ENCODE data around the gene KRTAP21-2. TPM values are rescaled to one million over a fixed set of nuclear protein-coding genes. Genes with fewer than 3 reads are reported as not detected.
"Not testable (repeated sequence)": the region's sequence is repeated elsewhere in the genome, so short reads cannot be mapped to it uniquely, and the experiment has no call there.

The KRTAP21-2 gene
- not detected in 2 replicates for total RNA-seq

DNA sequence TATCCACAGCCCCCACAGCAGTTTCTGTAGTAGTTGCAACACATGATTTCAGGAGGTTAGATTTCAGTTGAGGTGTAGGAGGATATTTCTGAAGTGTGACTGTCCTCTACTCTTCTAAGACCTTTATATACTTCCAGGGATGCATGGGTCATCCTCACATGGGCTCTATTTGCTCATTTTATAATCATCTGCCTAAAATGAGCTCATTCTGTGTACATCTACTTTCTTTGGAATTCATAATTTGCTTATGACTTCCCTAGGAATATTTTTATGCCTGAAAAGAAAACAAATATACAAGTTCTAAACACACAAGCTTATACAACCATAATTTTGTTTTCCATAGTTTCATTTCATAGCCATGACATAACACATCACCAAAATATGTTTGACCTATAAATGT lies at the start of gene KRTAP21-2:
TSS of gene KRTAP21-2 (minus strand) at position 101 of the 400 bp plus-strand sequence. CDS start at position 44, 57 bp downstream.
- DNase-seq (ENCODE audit: extremely low read depth, low read depth, low spot score): no peak

DNA sequence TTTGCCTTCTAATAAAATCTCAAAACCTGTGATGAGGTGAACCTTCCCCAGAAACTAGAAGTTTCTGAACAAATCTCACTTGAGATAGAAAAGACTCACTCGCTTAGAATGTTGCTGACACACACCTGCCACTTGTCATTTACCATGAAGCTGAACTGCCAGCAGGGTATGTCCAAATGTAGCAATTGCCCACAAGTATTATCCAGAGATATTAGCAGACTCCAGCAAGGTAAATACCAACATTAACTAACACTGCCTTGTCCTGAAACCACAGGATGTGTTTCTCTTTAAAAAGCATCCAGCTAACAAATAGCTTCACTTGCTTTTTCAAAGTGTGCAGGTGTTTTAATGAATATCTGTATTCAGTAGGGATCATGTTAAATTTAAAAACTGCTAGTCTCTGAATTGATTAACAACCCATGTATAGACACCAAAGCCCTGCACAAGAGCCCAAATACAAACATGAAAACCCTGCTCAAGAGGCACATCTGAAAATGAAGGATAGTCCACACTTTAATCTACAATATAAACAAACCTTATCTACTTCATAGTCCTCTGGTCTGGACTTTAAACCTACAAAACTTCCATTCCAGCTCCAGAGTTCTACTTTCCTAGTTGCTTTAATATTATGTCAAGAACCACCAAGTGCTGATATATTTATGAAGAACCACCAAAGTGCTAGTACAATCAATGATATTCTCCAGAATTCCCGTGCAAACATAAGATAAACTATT lies 46.7 kb upstream of the KRTAP21-2 start:
- no peak for DNase-seq (ENCODE audit: extremely low read depth, low read depth, low spot score)

DNA sequence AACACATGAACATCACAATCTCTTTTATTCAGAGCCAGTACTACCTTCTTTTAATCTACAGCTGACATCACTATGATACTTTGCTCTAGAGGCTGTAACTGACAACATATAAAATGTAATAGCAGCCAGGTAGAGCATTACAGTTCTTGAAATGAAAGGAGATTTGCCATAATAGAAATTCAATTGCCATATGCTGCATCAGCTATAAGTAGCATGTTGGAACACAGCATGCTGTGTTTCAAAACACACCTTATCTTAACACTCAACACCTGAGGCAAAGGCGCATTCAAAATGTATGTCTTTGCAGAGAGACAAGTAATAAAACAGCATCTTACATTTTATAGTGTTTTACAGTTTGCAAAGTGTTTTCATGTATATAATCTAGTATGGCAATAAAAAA lies 32.2 kb upstream of the KRTAP21-2 start:
- no peak for DNase-seq (ENCODE audit: extremely low read depth, low read depth, low spot score)

DNA sequence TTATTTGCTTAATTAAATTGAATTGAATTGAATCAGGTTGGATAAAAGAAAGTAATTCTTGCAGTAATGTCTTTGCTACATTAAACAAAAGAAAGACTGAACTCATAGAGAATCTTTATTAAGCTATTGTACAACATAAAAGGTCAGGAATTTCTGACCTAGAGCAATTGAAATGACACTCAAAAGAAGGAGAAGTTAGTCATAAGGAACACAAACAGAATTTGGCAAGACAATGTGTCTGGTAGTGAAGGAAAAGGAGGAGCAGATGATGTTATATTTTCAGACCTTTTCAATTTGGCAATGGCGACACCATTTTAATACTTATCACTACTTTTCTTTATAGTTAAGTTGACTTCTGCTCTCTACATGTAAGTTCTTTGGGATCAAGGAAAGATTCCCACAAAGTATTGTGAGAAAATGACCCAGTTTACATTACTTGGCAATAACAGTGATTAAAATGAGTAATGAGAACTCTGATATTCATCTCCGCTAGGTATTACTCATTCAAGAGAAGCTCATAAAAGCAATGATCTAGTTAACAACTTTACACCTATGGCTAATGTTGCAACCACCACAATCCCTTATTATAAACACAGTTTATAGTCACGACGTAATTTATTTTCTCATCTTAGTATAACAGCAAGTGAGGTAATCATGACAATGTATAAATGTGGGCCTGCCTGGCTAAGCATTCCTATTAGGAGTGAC lies 22.8 kb upstream of the KRTAP21-2 start:
- no peak for DNase-seq (ENCODE audit: extremely low read depth, low read depth, low spot score)

DNA sequence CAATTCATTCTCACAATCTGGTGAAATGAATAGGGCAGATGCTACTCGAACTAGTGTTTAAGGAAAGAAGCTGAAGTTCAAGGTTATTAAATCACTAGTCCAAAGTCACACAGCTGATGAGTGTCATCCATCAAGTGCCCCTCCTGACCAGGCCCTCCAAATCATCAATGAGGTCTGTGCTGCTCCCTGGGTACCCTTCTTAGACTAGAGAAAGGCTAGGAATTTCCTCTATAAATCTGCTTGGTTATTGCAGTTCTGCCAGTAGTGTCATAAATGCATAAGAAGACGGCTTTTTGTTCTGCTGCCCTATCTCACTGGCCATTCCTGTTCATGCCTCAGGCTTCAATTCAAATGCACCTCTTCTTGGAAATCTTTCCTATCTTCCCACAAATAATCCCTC lies 13.7 kb upstream of the KRTAP21-2 start:
- DNase-seq (ENCODE audit: extremely low read depth, low read depth, low spot score): no peak

DNA sequence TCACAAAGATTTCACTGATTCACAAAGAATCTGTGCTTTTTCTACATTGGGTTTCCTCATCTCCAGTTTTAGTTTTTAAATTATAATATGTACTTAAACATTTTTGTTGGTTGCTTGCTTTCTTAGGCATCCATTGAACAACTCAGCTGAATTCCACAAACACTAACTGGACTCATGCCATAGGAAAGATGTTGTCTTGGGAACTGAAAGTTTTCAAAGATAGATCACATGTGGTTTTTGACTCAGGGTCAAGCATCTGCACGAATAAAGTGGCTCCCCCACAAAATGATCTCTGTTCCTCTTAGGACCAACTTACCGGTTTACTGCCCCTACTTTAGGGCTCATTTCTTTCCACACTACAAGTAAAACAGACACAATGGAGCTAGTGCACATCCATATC lies 11.2 kb upstream of the KRTAP21-2 start:
- no peak for DNase-seq (ENCODE audit: extremely low read depth, low read depth, low spot score)

DNA sequence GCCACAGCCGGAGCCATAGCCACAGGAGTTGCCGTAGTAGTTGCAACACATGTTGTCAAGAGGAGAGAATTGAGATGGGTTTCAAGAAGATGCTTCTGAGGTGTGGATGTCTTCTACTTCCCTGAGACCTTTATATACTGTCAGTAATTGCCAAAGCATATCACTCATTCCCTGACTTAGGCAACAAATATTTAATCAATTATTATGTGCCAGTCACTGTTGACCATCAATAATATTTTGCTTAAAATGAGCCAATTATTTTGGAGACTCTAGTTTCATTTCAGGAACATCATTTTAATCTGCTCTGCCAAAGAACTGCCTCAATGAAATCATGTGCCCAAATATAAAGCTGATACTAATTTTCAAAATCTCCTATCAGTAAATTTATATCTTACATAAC lies 8.3 kb upstream of the KRTAP21-2 start, which contains the start of gene KRTAP21-1:
TSS of gene KRTAP21-1 (minus strand) at position 101 of the 400 bp plus-strand sequence. CDS start at position 51, 50 bp downstream.
- not testable (repeated sequence) for DNase-seq (ENCODE audit: extremely low read depth, low read depth, low spot score)

DNA sequence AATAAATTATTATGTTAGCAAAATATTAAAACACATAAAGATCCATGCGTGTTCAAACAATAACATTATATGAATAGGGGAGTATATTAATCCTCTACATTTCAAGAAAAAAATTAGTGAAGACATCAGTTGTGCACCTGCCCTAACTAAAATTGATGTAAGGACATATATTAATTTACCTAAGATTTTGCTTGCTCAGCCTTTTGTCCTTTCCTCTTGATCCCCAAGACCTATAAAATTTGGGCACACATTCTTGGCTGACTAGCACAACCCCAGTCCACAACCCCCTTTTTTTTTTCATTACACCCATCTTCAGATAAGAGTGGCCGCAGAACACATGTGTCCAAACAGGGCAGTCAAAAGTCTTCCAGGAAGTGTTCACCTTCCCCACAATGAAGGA lies 6.6 kb downstream of the KRTAP21-2 start:
- no peak for DNase-seq (ENCODE audit: extremely low read depth, low read depth, low spot score)

DNA sequence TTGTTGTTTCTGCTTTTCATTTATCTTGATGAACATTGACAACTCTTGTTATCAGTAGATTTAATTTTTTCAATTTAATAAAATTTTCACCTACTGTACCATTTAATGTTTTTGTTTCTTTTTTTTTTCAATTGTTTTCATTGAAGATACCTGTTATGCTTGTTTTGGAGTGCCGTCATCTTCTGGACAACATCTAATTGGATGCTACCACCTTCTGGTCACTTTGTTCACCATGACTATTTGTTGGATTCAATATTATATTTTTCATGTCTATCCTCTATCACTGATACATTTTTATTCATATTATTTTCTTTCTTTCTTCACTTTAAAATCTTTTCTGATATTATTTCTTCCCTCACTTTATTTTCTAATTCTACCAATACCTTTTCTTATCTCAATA lies 14.0 kb downstream of the KRTAP21-2 start:
- DNase-seq (ENCODE audit: extremely low read depth, low read depth, low spot score): no peak

DNA sequence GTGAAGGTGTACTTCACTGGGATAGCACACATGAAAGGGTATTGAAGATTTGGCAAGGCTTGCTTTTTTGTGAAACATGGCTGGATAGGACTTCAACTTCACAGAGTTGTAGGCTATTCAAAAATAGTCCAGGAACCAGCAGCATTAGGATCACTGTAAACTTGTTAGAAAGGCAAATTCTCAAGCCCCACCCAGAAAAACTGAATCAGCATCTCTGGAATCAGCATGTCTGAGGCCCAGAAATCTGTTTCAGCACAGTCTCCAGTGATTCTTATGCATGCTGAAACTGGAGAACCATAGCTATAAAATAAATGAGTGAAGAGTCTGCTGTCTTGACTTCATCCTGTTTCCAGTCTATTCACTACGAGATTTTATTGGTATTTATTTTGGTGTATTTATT lies 20.3 kb downstream of the KRTAP21-2 start:
- DNase-seq (ENCODE audit: extremely low read depth, low read depth, low spot score): no peak

DNA sequence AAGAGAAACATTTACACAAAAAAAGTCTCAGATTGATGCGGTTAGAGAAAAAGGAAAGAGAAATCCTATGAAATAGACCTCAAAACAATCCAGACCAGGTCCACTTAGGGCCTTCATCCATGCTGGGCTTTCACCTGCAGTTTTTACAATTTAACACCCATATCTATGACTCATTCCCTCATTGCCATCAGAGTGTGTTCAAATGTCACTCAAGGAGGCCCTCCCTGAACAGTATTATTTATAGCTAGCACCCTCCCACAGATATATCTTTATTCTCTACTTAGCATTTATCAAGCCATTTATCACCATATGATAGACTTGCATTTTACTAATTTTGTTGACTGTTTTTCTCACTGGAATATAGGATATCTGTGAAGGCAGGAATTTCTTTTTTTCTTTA lies 27.7 kb downstream of the KRTAP21-2 start:
- no peak for DNase-seq (ENCODE audit: extremely low read depth, low read depth, low spot score)

DNA sequence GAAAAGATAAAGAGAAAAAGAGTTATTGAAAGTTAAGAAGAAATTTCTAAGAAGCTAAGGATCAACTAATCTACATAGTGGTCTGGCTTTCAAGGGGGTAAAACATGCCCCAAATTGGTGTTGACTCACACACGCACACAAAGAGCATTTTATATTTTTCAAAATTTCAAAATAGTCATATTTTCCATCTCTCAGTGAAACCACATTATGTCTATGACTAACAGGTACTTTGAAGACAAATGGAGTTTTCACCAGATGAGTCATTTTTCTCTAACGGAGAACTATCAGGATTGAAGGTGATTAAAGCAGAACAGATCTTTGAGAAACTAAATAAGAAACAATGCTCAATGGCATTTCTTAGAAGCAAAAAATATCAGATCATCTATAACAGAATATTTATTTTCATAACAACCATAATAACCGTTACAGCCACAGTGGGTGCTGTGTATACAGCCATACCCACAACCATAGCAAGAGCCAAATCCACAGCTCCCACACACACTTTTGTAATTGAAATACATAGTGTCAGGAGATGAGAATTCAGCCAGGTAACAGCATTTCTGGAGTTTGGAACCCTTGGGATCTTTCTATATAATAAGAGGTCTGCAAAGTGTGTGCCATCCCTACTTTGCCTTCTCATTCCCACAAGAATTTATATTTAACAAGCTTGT lies 28.7 kb downstream of the KRTAP21-2 start, which contains the start of gene KRTAP21-3:
TSS of gene KRTAP21-3 (minus strand) at position 539 of the 671 bp plus-strand sequence. CDS start at position 521, 18 bp downstream.
- DNase-seq (ENCODE audit: extremely low read depth, low read depth, low spot score): no peak

DNA sequence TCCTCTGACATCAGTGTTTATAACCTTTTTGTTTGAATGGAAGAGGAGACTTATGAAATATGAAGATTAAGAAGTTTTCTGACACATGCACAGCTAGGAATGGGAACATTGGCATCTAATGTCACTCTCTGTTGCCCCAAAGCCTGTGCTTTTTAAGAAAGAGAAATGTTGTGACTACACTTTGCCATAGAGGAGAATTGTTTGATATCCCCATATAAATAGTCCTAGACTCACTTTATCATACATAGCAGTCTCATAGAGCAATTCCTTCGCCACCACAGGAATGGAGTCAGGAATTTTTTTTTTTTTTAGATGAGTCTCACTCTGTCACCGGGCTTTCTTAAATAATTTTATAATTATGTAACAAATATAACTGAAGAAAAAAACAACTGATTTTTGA lies 30.0 kb downstream of the KRTAP21-2 start:
- no peak for DNase-seq (ENCODE audit: extremely low read depth, low read depth, low spot score)

DNA sequence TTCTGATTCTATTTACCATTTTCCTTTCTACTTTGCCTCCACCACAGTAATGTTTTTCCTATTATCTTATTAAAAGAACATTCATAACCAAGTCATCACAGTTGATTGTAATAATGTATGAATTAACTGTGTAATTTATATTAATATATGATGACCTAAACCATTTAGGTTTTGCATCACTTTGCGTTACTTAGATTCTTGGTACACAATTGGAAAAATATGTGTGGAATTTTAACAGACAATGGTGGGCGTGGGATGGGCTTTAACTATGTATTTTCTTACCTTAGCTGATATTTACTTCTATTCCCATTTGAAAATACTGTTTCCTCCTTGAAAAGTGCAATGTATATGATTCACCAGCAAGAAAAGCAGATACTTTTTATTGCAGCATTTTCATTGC lies 32.1 kb downstream of the KRTAP21-2 start:
- no peak for DNase-seq (ENCODE audit: extremely low read depth, low read depth, low spot score)

DNA sequence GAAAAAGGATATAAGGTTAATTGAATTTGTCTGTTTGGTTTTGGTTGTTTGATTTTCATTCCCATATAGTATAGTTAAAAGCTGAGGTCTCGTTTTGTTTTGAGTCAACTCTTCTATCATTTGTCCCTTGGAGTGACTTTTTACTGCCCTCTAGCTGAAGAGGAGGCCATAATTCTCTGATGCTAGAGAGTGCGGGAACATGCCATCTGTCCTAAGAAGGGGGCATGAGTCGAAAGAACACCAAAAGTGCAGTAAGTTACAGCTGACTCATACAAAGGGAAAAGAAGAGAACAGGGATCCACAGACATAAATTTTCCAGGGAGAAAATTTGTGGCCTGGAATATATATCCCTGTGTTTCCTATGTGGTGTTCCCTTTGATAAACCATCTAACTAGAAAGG lies 32.6 kb downstream of the KRTAP21-2 start:
- DNase-seq (ENCODE audit: extremely low read depth, low read depth, low spot score): no peak

DNA sequence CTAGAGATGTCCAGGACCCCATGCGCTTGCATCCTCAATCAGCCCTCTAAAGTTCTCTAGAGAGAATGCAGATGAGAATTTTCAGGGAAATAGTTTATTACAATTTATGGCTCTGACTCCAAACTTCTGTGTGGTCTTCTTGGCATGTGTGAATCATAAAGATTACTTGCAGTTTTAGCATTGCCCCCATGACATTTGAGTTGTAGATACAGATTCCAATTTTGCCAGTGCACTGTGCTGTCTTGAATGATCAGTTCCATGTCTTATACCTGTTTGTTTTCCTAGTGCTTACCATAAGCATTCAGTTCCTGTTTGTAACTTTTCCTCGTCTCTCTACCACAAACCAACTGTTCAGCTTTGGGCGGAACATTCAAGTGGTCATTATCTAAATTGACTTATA lies 33.3 kb downstream of the KRTAP21-2 start:
- DNase-seq (ENCODE audit: extremely low read depth, low read depth, low spot score): no peak

DNA sequence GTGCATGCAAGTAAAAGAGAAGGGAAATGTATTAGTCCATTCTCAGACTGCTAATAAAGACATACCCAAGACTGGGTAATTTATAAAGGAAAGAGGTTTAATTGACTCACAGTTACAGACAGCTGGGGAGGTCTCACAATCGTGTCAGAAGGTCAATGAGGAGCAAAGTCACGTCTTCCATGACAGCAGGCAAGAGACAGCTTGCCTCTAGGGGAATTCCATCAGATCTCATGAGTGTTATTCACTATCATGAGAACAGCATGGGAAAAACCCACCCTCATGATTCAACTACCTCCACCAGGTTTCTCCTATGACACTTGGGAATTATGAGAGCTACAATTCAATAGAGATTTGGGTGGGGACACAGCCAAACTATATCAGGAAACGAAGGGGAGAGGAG lies 36.6 kb downstream of the KRTAP21-2 start:
- DNase-seq (ENCODE audit: extremely low read depth, low read depth, low spot score): no peak

DNA sequence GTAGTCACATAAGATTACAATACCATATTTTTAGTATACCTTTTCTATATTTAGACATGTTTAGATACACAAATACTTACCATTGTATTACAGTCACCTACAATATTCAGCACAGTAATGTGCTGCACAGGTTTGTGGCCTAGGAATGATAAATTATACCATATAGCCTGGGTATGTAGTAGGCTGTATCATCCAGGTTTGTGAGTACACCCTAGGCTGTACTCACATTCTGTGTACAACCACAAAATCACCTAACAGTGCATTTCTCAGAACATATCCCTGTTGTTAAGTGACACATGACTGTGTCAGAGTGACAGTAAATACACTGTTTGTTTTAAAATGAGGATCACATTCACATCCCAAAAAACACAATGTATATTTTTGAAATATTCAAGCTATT lies 39.6 kb downstream of the KRTAP21-2 start:
- DNase-seq (ENCODE audit: extremely low read depth, low read depth, low spot score): no peak
